ENCODE measurements around the gene KREMEN2.

- TF ChIP-seq CTCF (IDR thresholded peaks at IDR 0.05; ENCODE audit: insufficient read depth, low read length, poor library complexity, severe bottlenecking), result no peak
- TF ChIP-seq EZH2phosphoT487 (conservative IDR thresholded peaks at IDR 0.05; ENCODE audit: low read length), result no peak
Measured at GRCh38 chr16:2999929-3000328, 35.9 kb downstream of the KREMEN2 start.
